ENCODE measurements around the gene ADPRM. TPM values are rescaled to one million over a fixed set of nuclear protein-coding genes. Genes with fewer than 3 reads are reported as not detected.
"Not testable (repeated sequence)": the region's sequence is repeated elsewhere in the genome, so short reads cannot be mapped to it uniquely, and the experiment has no call there.

The ADPRM gene
- total and polyA plus RNA-seq, 4 donors = 3.7 to 10.8 (median 6.7) TPM

DNA sequence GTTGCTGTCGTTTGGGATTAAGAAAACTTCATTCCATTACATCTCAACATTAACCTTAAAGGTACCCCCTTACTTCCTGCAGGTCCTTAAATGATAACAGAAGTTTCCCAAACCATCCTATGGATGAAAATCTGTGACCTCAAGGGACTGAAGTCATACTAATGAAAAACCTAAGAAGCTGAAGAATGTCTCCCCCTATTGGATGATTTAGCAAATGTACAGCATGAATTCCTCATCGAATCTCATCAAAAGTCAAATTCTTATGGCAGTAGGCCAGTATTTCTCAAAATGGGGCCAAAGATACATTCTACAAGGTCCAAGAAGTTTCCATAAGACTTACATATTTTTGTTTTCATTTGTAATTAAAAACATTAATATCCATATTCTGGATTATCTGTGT, 13.5 kb upstream of the ADPRM start:
- Histone ChIP-seq H3K9me3 (ENCODE audit: control insufficient read depth in 4 of 4, low read length in 3 of 4) (no peaks in the 10 kb centered on the region), H3K9ac (ENCODE audit: low read depth in 1 of 2, low read length in 2 of 2) (no peak overlapping the region), H3K4me1 (ENCODE audit: control insufficient read depth in 4 of 4, insufficient read depth in 4 of 4, low read length in 3 of 4) (peaks cover 0 to 4% (median 2%) of the 10 kb centered on the region in 4 donors), H3K27me3 (ENCODE audit: control insufficient read depth in 4 of 4, insufficient read depth in 4 of 4, low read length in 3 of 4) (no peaks in the 10 kb centered on the region), H3K27ac (ENCODE audit: low read depth in 1 of 2, low read length in 2 of 2) (no peak overlapping the region), H3K4me3 (ENCODE audit: low read depth in 1 of 3, low read length in 3 of 3) (no peak overlapping the region), H3K36me3 (ENCODE audit: control insufficient read depth in 4 of 4, insufficient read depth in 3 of 4, low read depth in 1 of 4, low read length in 3 of 4) (peaks cover 17 to 55% (median 43%) of the 10 kb centered on the region in 4 donors)
- 43% methylated on average over 2 of the region's 2 CpGs for WGBS
- no peak for DNase-seq (ENCODE audit: low spot score)
- TF ChIP-seq, protein P1, sequence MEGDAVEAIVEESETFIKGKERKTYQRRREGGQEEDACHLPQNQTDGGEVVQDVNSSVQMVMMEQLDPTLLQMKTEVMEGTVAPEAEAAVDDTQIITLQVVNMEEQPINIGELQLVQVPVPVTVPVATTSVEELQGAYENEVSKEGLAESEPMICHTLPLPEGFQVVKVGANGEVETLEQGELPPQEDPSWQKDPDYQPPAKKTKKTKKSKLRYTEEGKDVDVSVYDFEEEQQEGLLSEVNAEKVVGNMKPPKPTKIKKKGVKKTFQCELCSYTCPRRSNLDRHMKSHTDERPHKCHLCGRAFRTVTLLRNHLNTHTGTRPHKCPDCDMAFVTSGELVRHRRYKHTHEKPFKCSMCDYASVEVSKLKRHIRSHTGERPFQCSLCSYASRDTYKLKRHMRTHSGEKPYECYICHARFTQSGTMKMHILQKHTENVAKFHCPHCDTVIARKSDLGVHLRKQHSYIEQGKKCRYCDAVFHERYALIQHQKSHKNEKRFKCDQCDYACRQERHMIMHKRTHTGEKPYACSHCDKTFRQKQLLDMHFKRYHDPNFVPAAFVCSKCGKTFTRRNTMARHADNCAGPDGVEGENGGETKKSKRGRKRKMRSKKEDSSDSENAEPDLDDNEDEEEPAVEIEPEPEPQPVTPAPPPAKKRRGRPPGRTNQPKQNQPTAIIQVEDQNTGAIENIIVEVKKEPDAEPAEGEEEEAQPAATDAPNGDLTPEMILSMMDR (IDR thresholded peaks at IDR 0.05; ENCODE audit: low read depth, low read length, missing input control) = peak; percentile 22
- peak in 1 of 2 donors; percentile 48 for TF ChIP-seq RAD21 (IDR thresholded peaks at IDR 0.05)
- TF ChIP-seq, protein P2, sequence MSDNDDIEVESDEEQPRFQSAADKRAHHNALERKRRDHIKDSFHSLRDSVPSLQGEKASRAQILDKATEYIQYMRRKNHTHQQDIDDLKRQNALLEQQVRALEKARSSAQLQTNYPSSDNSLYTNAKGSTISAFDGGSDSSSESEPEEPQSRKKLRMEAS (IDR thresholded peaks at IDR 0.05) = no peak

DNA sequence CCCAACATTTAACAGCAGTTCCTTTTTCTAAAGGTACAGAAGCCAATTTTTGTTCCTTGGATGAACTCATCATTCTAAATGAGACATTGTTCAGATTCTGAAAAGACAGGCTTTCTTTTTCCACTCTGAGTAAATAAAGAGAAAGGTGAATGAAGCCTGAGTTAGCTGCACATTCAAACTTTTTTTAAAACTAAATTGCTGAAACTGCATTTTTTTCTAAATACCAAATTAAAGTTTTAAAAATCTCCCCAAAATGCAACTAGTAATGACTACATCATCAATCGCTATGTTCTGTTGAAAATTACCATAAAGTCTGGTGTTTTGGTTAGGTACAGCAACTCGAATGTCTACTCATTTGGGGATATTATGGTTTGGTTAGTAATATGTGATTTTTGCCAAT, 9.9 kb upstream of the ADPRM start:
- H3K27ac ChIP-seq (ENCODE audit: low read depth in 1 of 2, low read length in 2 of 2) = no peak overlapping the region
- no peaks in the 10 kb centered on the region for H3K27me3 ChIP-seq (ENCODE audit: control insufficient read depth in 4 of 4, insufficient read depth in 4 of 4, low read length in 3 of 4)
- peaks cover 8 to 62% (median 42%) of the 10 kb centered on the region in 4 donors for H3K36me3 ChIP-seq (ENCODE audit: control insufficient read depth in 4 of 4, insufficient read depth in 3 of 4, low read depth in 1 of 4, low read length in 3 of 4)
- H3K4me1 ChIP-seq (ENCODE audit: control insufficient read depth in 4 of 4, insufficient read depth in 4 of 4, low read length in 3 of 4) = peaks cover 0 to 4% (median 2%) of the 10 kb centered on the region in 4 donors
- no peak overlapping the region for H3K4me3 ChIP-seq (ENCODE audit: low read depth in 1 of 3, low read length in 3 of 3)
- no peak for DNase-seq (ENCODE audit: low spot score)
- H3K9me3 ChIP-seq (ENCODE audit: control insufficient read depth in 4 of 4, low read length in 3 of 4) = no peaks in the 10 kb centered on the region
- no peak overlapping the region for H3K9ac ChIP-seq (ENCODE audit: low read depth in 1 of 2, low read length in 2 of 2)
- TF ChIP-seq, protein P3, sequence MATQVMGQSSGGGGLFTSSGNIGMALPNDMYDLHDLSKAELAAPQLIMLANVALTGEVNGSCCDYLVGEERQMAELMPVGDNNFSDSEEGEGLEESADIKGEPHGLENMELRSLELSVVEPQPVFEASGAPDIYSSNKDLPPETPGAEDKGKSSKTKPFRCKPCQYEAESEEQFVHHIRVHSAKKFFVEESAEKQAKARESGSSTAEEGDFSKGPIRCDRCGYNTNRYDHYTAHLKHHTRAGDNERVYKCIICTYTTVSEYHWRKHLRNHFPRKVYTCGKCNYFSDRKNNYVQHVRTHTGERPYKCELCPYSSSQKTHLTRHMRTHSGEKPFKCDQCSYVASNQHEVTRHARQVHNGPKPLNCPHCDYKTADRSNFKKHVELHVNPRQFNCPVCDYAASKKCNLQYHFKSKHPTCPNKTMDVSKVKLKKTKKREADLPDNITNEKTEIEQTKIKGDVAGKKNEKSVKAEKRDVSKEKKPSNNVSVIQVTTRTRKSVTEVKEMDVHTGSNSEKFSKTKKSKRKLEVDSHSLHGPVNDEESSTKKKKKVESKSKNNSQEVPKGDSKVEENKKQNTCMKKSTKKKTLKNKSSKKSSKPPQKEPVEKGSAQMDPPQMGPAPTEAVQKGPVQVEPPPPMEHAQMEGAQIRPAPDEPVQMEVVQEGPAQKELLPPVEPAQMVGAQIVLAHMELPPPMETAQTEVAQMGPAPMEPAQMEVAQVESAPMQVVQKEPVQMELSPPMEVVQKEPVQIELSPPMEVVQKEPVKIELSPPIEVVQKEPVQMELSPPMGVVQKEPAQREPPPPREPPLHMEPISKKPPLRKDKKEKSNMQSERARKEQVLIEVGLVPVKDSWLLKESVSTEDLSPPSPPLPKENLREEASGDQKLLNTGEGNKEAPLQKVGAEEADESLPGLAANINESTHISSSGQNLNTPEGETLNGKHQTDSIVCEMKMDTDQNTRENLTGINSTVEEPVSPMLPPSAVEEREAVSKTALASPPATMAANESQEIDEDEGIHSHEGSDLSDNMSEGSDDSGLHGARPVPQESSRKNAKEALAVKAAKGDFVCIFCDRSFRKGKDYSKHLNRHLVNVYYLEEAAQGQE (IDR thresholded peaks at IDR 0.05) = no peak
- TF ChIP-seq RXRA (IDR thresholded peaks at IDR 0.05) = no peak
- no peak for TF ChIP-seq JUND (IDR thresholded peaks at IDR 0.05)
- TF ChIP-seq NR2F2 (IDR thresholded peaks at IDR 0.05) = no peak
- 96% methylated on average over 2 of the region's 2 CpGs for WGBS

DNA sequence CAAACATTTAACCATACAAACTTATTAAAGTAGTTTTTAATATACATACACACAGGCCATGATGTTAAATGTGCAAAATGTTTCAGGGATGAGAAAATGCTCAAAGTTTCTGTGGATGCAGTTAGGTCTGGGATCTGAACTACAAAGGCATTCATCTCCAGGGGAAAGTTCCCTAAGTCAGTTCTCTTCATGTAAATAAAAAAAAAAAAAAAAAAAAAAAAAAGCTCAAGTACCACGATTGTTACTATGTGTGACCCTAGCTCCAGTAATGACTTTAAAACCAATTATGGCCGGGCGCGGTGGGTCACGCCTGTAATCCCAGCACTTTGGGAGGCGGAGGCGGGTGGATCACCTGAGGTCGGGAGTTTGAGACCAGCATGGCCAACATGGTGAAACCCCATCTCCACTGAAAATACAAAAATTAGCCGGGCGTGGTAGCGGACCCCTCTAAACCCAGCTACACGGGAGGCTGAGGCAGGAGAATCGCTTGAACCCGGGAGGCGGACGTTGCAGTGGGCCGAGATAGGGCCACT, 1.5 kb upstream of the ADPRM start:
- peak overlapping the region in 2 of 3 donors; percentile 81 to 87 for H3K4me3 ChIP-seq (ENCODE audit: low read depth in 1 of 3, low read length in 3 of 3)
- not testable (repeated sequence) for DNase-seq (ENCODE audit: low spot score); H3K27ac ChIP-seq (ENCODE audit: low read depth in 1 of 2, low read length in 2 of 2); H3K27me3 ChIP-seq (ENCODE audit: control insufficient read depth in 4 of 4, insufficient read depth in 4 of 4, low read length in 3 of 4); H3K9me3 ChIP-seq (ENCODE audit: control insufficient read depth in 4 of 4, low read length in 3 of 4); H3K9ac ChIP-seq (ENCODE audit: low read depth in 1 of 2, low read length in 2 of 2)
- 86% methylated on average over 17 of the region's 17 CpGs for WGBS
- H3K36me3 ChIP-seq (ENCODE audit: control insufficient read depth in 4 of 4, insufficient read depth in 3 of 4, low read depth in 1 of 4, low read length in 3 of 4) = peaks cover 4 to 34% (median 22%) of the 10 kb centered on the region in 4 donors
- H3K4me1 ChIP-seq (ENCODE audit: control insufficient read depth in 4 of 4, insufficient read depth in 4 of 4, low read length in 3 of 4) = peaks cover 7 to 16% (median 12%) of the 10 kb centered on the region in 4 donors

Data from liver (tissue), 9 donors.